ENCODE results near the gene RTRAF. TPM values are rescaled to one million over a fixed set of nuclear protein-coding genes. Genes with fewer than 3 reads are reported as not detected.

Gene RTRAF
- total RNA-seq, 4 donors from 2014 or later: 20.2 to 58.7 (median 51.9) TPM

DNA sequence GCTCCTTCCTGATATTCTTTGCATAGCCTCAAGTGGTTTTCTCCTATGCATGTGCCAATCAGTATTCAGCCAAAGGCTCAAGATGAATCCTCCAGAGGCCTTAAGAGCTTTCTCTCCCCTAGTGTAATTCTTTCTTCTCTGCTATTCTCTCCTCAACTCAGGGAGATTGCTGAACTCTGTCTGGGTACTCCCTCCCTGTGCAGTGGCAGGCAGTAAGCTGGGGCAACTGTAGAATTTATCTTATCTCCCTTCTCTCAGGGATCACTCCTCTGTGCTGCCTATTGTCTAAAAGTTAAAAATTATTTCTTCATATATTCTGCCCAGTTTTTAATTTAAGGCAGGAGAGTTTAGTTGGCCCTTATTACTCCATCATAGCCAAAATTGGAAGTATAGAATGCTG lies 28.5 kb upstream of the RTRAF start:
- H3K4me3 ChIP-seq: no peak overlapping the region
- intact Hi-C loops (cut with DNase I): no loop called here
- TF ChIP-seq, protein P1, sequence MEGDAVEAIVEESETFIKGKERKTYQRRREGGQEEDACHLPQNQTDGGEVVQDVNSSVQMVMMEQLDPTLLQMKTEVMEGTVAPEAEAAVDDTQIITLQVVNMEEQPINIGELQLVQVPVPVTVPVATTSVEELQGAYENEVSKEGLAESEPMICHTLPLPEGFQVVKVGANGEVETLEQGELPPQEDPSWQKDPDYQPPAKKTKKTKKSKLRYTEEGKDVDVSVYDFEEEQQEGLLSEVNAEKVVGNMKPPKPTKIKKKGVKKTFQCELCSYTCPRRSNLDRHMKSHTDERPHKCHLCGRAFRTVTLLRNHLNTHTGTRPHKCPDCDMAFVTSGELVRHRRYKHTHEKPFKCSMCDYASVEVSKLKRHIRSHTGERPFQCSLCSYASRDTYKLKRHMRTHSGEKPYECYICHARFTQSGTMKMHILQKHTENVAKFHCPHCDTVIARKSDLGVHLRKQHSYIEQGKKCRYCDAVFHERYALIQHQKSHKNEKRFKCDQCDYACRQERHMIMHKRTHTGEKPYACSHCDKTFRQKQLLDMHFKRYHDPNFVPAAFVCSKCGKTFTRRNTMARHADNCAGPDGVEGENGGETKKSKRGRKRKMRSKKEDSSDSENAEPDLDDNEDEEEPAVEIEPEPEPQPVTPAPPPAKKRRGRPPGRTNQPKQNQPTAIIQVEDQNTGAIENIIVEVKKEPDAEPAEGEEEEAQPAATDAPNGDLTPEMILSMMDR (IDR thresholded peaks at IDR 0.05): no peak
- TF ChIP-seq POLR2A (IDR thresholded peaks at IDR 0.05): no peak
- peaks cover 2 to 13% (median 4%) of the 10 kb centered on the region in 3 donors for H3K4me1 ChIP-seq
- no peak overlapping the region for H3K27ac ChIP-seq
- peaks cover 0 to 12% (median 0%) of the 10 kb centered on the region in 3 donors for H3K9me3 ChIP-seq
- no peaks in the 10 kb centered on the region for H3K27me3 ChIP-seq
- no peaks in the 10 kb centered on the region for H3K36me3 ChIP-seq
- no peak for DNase-seq

DNA sequence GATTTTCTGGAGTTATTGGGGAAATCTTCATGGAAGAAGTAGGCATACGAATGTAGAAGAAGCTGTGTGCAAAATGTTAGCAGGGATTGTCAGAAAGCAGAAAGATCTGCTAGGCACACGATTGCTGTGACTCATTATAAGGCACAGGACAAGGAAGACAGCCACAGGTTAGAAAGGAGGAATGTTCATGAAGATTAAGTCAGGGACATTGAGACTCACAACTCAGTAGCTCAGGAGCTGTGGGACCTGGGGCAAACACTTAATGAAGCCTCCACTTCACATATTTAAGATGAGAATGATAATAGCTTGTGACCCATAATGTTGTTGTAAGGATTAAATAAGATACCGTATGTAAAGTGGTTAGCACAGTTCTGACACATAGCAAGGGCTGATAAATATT lies 26.6 kb upstream of the RTRAF start:
- Histone ChIP-seq H3K27ac (peak overlapping the region in 2 of 4 donors; percentile 2 to 50), H3K27me3 (no peaks in the 10 kb centered on the region), H3K9me3 (peaks cover 0 to 12% (median 0%) of the 10 kb centered on the region in 3 donors), H3K4me3 (peak overlapping the region in 2 of 4 donors; percentile 14 to 52), H3K4me1 (peaks cover 2 to 13% (median 4%) of the 10 kb centered on the region in 3 donors), H3K36me3 (no peaks in the 10 kb centered on the region)
- 22 to 26% methylated on average over 2 of the region's 3 CpGs for WGBS, 2 donors
- TF ChIP-seq POLR2A (IDR thresholded peaks at IDR 0.05): no peak
- TF ChIP-seq, protein P1 (IDR thresholded peaks at IDR 0.05): no peak
- no peak for DNase-seq
- intact Hi-C loops (cut with DNase I): no loop called here

DNA sequence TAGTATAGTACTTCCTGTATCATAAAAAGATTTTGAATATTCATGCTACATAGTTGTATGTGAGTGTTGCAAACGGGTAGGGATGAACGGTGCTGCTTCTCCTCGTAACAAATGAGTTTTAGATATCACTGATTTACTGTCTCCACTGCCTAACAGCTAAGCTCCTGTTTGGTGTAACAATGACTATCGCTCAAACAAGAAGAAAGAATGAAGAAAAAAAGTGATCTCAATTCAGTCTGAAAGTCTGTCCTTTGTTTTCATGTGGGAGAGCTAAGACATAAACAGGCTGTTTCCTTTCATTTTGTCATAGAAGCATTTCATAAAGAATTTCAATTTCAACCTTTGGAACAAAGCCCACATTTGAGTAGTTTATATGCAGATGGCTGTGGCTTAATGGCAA lies 26.1 kb upstream of the RTRAF start:
- Histone ChIP-seq H3K27me3 (no peaks in the 10 kb centered on the region), H3K9me3 (peaks cover 0 to 6% (median 0%) of the 10 kb centered on the region in 3 donors), H3K27ac (peak overlapping the region in 2 of 4 donors; percentile 2 to 50), H3K36me3 (no peaks in the 10 kb centered on the region), H3K4me3 (peak overlapping the region in 2 of 4 donors; percentile 14 to 52), H3K4me1 (peaks cover 2 to 13% (median 4%) of the 10 kb centered on the region in 3 donors)
- intact Hi-C loops (cut with DNase I): no loop called here
- 39% methylated on average over 4 of the region's 4 CpGs for WGBS, 2 donors
- no peak for DNase-seq
- TF ChIP-seq, protein P1 (IDR thresholded peaks at IDR 0.05): no peak

DNA sequence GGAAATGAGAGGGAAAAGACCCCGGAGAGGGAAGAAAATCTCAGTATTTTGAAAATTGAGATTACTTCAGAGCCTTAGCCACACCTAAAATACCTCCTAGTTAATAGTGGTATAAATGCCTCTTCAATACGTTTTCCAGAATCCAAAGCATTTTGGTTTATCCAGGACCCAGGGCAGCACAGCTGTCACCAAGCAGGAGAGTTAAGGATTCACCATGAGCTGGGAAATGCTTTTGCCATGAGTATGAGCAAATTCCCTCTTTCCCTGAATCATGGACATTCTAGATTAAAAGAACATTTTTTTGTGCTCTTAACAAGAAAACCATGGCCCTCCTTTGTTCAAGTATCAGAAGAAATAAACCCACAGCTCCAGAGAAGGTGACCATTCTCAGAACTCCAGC lies 21.8 kb upstream of the RTRAF start:
- no peak for TF ChIP-seq POLR2A (IDR thresholded peaks at IDR 0.05)
- TF ChIP-seq, protein P1 (IDR thresholded peaks at IDR 0.05): no peak
- DNase-seq: no peak

DNA sequence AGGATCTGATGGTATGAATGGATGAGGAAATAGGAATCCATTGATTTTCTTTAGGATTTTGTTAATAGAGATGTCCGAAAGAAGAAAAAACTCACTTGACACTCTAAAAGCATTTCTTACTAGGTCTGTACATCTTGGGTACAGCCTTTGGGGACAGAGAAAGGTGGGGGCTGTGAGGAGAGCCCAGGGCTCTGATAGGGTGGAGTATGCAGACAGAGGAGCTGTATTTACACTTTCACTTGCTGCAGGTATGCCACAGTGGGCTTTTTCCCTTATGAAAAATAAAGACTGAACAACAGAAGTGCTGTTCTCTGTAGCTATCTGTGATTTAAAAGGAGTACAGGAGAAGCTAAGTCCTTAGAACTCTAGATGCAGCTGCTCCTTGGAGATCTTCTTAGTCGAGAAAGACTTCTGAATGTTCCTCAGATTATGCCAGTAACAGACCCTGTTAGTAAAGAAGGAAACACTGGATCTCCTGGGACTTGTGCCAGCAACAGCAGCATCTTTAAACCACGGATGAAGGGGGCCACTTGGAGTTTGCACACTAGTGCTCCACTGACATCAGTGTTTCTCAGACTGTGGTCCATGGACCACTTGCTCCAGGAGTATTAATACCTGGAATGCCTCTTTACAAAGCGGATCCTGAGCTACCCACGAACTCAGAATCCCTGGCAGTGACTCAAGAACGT lies 19.4 kb upstream of the RTRAF start:
- H3K4me1 ChIP-seq: no peaks in the 10 kb centered on the region
- no peak for DNase-seq
- no peaks in the 10 kb centered on the region for H3K36me3 ChIP-seq
- intact Hi-C loops (cut with DNase I): loop anchor here (10.0 kb wide), 2 partner anchors 165 to 695 kb away; no protein-coding TSS in a partner anchor
- 65 to 66% methylated on average over 6 of the region's 6 CpGs for WGBS, 2 donors
- H3K27me3 ChIP-seq: no peaks in the 10 kb centered on the region
- TF ChIP-seq POLR2A (IDR thresholded peaks at IDR 0.05): no peak
- no peak overlapping the region for H3K27ac ChIP-seq
- no peak overlapping the region for H3K4me3 ChIP-seq
- H3K9me3 ChIP-seq: no peaks in the 10 kb centered on the region

More for the DNA sequence above, 21.8 kb upstream of the RTRAF start:
- Histone ChIP-seq H3K9me3 (no peaks in the 10 kb centered on the region), H3K4me1 (peaks cover 2 to 10% (median 4%) of the 10 kb centered on the region in 3 donors), H3K27me3 (no peaks in the 10 kb centered on the region), H3K36me3 (no peaks in the 10 kb centered on the region), H3K4me3 (no peak overlapping the region), H3K27ac (no peak overlapping the region)
- intact Hi-C loops (cut with DNase I): no loop called here
- 75 to 81% methylated on average over 2 of the region's 2 CpGs for whole genome bisulfite sequencing, 2 donors

Measured in esophagus squamous epithelium (tissue), 5 donors.